ENCODE results near the gene RPS17.
A peak's percentile ranks its signal among the peaks of the same experiment; 100 is the strongest.

The RPS17 gene

DNA sequence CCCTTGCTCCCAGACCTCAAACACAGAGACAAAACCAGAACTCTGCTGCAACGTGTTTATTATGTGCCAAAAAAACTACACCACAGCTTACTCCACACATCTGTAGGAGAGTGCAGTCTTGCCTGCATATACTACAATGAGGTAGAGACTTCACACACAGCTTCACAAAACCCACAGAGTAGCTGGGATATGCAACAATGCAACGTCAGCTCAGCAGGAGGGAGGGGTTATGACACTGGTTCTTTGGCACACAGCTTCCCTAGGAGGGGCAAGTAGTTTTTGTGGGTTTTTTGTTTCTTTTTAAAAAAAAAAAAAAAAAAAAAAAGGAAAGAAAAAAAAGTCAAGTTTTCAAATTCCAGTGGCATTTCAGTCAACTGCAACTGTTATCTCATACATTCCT is 2.9 kb upstream of the RPS17 start:
- Histone ChIP-seq H3K36me3 (peaks cover 8 to 10% (median 8%) of the 10 kb centered on the region in 3 donors), H3K27ac (no peak overlapping the region), H3K27me3 (no peaks in the 10 kb centered on the region), H3K9me3 (no peaks in the 10 kb centered on the region), H3K4me1 (peaks cover 0 to 20% (median 13%) of the 10 kb centered on the region in 4 donors), H3K4me3 (no peak overlapping the region)
- intact Hi-C loops (cut with DNase I; ENCODE audit: low total_unique reads), result loop anchor here (10.0 kb wide), 2 partner anchors 102 to 662 kb away; partner anchors contain the start of genes CPEB1 and HDGFL3
- TF ChIP-seq, protein P1, sequence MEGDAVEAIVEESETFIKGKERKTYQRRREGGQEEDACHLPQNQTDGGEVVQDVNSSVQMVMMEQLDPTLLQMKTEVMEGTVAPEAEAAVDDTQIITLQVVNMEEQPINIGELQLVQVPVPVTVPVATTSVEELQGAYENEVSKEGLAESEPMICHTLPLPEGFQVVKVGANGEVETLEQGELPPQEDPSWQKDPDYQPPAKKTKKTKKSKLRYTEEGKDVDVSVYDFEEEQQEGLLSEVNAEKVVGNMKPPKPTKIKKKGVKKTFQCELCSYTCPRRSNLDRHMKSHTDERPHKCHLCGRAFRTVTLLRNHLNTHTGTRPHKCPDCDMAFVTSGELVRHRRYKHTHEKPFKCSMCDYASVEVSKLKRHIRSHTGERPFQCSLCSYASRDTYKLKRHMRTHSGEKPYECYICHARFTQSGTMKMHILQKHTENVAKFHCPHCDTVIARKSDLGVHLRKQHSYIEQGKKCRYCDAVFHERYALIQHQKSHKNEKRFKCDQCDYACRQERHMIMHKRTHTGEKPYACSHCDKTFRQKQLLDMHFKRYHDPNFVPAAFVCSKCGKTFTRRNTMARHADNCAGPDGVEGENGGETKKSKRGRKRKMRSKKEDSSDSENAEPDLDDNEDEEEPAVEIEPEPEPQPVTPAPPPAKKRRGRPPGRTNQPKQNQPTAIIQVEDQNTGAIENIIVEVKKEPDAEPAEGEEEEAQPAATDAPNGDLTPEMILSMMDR (IDR thresholded peaks at IDR 0.05), result no peak
- no peak for DNase-seq

DNA sequence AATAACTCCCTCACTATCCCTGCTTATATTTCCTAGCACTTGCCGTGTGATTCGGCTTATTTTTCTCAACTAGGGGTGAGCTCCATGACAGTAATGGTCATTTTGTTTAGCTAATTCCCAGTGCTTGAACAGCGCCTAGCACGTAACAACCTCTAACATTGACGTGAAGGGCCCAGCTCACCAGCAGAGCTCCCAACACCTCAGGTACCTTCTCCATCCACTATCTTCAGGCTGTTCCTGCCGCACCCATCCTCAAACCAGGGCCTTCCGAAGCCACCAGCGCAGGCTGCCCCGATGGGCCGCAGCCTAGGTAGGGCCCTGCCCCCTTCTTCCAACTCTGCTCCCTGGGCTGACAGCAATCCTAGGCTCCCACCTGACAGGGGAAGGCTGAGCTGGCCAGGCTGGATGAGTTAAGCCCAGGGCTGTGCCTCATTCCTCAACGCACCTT is 751 bp upstream of the RPS17 start:
- Histone ChIP-seq H3K27me3 (no peaks in the 10 kb centered on the region), H3K27ac (peak overlapping the region; percentile 87), H3K4me1 (peaks cover 0 to 34% (median 13%) of the 10 kb centered on the region in 4 donors), H3K4me3 (peak overlapping the region; percentile 77 to 83), H3K36me3 (peaks cover 27 to 30% (median 29%) of the 10 kb centered on the region in 3 donors), H3K9me3 (no peaks in the 10 kb centered on the region)
- no peak for DNase-seq
- intact Hi-C loops (cut with DNase I; ENCODE audit: low total_unique reads), result loop anchor here (10.0 kb wide), 2 partner anchors 104 to 664 kb away; partner anchors contain the start of genes CPEB1 and HDGFL3
- TF ChIP-seq, protein P1 (IDR thresholded peaks at IDR 0.05), result no peak

DNA sequence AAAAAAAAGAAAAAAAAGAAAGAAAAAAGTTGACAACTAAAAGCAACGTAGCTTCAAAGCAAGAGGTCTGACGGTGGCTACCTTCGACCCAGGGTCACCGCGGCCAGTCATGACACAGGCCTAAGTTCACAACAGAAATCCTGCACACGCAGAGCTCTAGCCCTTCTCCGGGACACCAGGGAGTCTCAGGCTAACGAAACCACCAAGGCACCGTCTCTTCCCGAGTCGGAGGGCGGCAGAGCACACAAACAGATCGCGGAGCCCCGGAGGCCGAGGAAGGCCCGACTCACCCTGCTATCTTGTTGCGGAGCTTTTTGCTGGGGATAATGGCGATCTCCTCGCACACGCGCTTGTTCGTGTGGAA is 584 bp downstream of the RPS17 start:
- intact Hi-C loops (cut with DNase I; ENCODE audit: low total_unique reads), result loop anchor here (10.0 kb wide), 2 partner anchors 105 to 665 kb away; partner anchors contain the start of genes CPEB1 and HDGFL3
- H3K4me1 ChIP-seq, result peaks cover 0 to 34% (median 13%) of the 10 kb centered on the region in 4 donors
- TF ChIP-seq, protein P1 (IDR thresholded peaks at IDR 0.05), result no peak
- H3K36me3 ChIP-seq, result peaks cover 35 to 43% (median 36%) of the 10 kb centered on the region in 3 donors
- no peak for DNase-seq
- no peaks in the 10 kb centered on the region for H3K27me3 ChIP-seq
- peak overlapping the region; percentile 77 to 83 for H3K4me3 ChIP-seq
- peak overlapping the region; percentile 87 for H3K27ac ChIP-seq
- H3K9me3 ChIP-seq, result no peaks in the 10 kb centered on the region

DNA sequence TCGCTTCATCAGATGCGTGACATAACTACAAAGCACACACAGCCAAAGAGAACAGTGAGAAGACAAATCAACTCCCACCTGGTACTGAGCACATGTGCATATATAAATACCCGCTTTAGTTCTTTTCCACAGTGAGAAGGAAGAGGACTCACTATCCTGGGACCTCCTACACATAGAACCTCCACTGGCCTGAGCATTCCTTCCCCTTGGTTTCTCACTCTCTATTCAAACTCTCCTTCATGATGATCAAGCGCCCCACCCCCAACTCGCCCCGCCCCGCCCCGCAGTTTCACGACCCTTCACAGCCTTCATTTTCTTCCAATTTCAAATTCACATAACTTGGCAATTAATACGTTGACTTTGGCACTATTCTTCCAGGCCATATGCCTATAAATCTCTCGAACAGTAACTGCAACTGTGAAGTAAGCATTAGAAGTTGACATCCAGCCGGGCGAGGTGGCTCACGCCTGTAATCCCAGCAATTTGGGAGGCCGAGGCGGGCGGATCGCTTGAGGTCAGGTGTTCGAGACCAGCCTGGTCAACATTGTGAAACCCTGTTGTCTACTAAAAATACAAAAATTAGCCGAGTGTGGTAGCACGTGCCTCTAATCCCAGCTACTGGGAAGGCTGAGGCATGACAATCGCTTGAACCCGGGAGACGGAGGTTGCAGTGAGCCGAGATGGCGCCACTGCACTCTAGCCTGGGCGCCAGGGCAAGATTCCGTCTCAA is 1.1 kb downstream of the RPS17 start:
- DNase-seq, result no peak
- H3K9me3 ChIP-seq, result no peaks in the 10 kb centered on the region
- TF ChIP-seq, protein P1 (IDR thresholded peaks at IDR 0.05), result no peak
- peaks cover 41 to 48% (median 42%) of the 10 kb centered on the region in 3 donors for H3K36me3 ChIP-seq
- H3K4me3 ChIP-seq, result peak overlapping the region; percentile 77 to 83
- intact Hi-C loops (cut with DNase I; ENCODE audit: low total_unique reads), result no loop called here
- peak overlapping the region; percentile 87 for H3K27ac ChIP-seq
- no peaks in the 10 kb centered on the region for H3K27me3 ChIP-seq
- peaks cover 0 to 34% (median 13%) of the 10 kb centered on the region in 4 donors for H3K4me1 ChIP-seq

DNA sequence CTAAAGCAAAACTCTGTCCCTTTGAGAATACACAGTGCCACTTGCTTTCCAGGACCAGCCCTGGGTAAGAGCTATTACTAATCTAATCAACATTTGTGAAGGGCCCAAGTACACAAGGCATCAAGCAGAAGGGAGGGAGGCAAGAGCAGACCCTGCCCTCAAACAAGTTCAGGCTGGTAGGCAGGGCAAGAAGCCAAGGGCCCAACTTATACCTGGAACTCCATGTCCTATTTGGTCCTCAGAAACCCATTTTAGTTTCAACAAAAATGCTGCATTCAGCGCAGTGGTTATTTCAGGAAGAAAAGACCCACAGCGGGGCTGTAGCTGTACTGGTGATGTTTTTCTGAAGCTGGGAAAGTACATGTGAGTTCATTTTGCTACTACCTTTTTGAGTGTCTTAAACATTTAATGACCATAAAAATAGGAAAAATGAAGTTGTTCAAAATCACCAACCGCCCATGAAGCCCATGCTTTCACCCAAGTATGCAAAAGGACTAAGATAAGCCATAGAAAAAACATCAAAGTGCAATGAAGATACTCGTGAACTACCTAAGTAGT is 2.8 kb downstream of the RPS17 start:
- no peak for DNase-seq
- Histone ChIP-seq H3K36me3 (peaks cover 47 to 64% (median 59%) of the 10 kb centered on the region in 3 donors), H3K27ac (no peak overlapping the region), H3K27me3 (no peaks in the 10 kb centered on the region), H3K9me3 (no peaks in the 10 kb centered on the region), H3K4me1 (peaks cover 0 to 34% (median 13%) of the 10 kb centered on the region in 4 donors), H3K4me3 (no peak overlapping the region)
- TF ChIP-seq, protein P1 (IDR thresholded peaks at IDR 0.05), result no peak
- intact Hi-C loops (cut with DNase I; ENCODE audit: low total_unique reads), result no loop called here
